ENCODE measurements around the gene PRAMEF15. TPM values are rescaled to one million over a fixed set of nuclear protein-coding genes. Genes with fewer than 3 reads are reported as not detected.
"Not testable (repeated sequence)": the region's sequence is repeated elsewhere in the genome, so short reads cannot be mapped to it uniquely, and the experiment has no call there.

PRAMEF15 gene
- 0.10 TPM for total RNA-seq

- H3K9me3 ChIP-seq (ENCODE audit: low read depth, low read length); H3K4me1 ChIP-seq (ENCODE audit: insufficient read depth, low read length); H3K27me3 ChIP-seq (ENCODE audit: insufficient read depth, low read length); H3K4me3 ChIP-seq (ENCODE audit: low read length): not testable (repeated sequence)
Measured at GRCh38 chr1:13315281-13315680, at the start of gene PRAMEF15. PRAMEF15 (plus strand) TSS chr1:13315581; CDS start chr1:13318408, 2,827 bp downstream.

- H3K9me3 ChIP-seq (ENCODE audit: low read depth, low read length); H3K4me1 ChIP-seq (ENCODE audit: insufficient read depth, low read length); H3K27me3 ChIP-seq (ENCODE audit: insufficient read depth, low read length); H3K4me3 ChIP-seq (ENCODE audit: low read length): not testable (repeated sequence)
Measured at GRCh38 chr1:13277016-13277415, 38.4 kb upstream of the PRAMEF15 start.

- not testable (repeated sequence) for H3K4me3 ChIP-seq (ENCODE audit: low read length); H3K27me3 ChIP-seq (ENCODE audit: insufficient read depth, low read length); H3K9me3 ChIP-seq (ENCODE audit: low read depth, low read length); H3K4me1 ChIP-seq (ENCODE audit: insufficient read depth, low read length)
Measured at GRCh38 chr1:13279617-13280016, 35.8 kb upstream of the PRAMEF15 start.

- H3K27me3 ChIP-seq (ENCODE audit: insufficient read depth, low read length); H3K4me3 ChIP-seq (ENCODE audit: low read length); H3K4me1 ChIP-seq (ENCODE audit: insufficient read depth, low read length); H3K9me3 ChIP-seq (ENCODE audit: low read depth, low read length): not testable (repeated sequence)
Measured at GRCh38 chr1:13285037-13285436, 30.3 kb upstream of the PRAMEF15 start, which contains the start of gene PRAMEF8. PRAMEF8 (minus strand) TSS chr1:13285137; CDS start chr1:13284091, 1,046 bp downstream.

GRCh38 chr1:13289030-13289429, 26.4 kb upstream of the PRAMEF15 start:
- H3K27me3 ChIP-seq (ENCODE audit: insufficient read depth, low read length); H3K4me3 ChIP-seq (ENCODE audit: low read length); H3K9me3 ChIP-seq (ENCODE audit: low read depth, low read length); H3K4me1 ChIP-seq (ENCODE audit: insufficient read depth, low read length): not testable (repeated sequence)

DNA sequence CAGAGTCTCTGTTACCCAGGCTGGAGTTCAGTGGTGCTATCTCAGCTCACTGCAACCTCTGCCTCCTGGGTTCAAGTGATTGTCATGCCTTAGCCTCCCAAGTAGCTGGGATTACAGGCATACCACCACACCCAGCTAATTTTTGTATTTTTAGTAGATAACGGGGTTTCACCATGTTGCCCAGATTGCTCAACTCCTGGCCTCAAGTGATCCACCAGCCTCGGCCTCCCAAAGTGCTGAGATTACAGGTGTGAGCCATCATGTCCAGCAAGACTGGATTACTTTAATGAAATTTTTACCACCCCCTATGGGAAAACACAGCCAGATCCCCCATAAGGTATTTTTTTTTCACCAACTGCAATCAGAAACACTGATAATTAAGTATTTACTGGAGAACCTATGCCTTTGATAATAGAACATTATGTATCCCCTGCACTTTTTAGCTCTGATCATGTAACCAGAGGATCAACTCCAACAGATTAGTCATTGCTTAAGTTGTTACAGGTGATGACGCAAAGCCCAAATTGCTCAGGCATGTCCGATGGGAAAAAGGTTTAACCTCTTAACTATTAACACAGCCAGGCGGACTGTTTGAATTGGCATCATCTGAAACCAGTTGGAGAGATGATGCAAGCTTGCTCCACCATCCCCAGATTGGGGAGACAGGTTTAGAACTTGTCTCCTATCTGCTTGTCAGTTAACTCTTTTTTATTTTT, 18.0 kb upstream of the PRAMEF15 start:
- H3K27me3 ChIP-seq (ENCODE audit: insufficient read depth, low read length); H3K4me3 ChIP-seq (ENCODE audit: low read length); H3K9me3 ChIP-seq (ENCODE audit: low read depth, low read length); H3K4me1 ChIP-seq (ENCODE audit: insufficient read depth, low read length): not testable (repeated sequence)

GRCh38 chr1:13298699-13299098, 16.7 kb upstream of the PRAMEF15 start:
- H3K27me3 ChIP-seq (ENCODE audit: insufficient read depth, low read length); H3K9me3 ChIP-seq (ENCODE audit: low read depth, low read length); H3K4me1 ChIP-seq (ENCODE audit: insufficient read depth, low read length); H3K4me3 ChIP-seq (ENCODE audit: low read length): not testable (repeated sequence)

DNA sequence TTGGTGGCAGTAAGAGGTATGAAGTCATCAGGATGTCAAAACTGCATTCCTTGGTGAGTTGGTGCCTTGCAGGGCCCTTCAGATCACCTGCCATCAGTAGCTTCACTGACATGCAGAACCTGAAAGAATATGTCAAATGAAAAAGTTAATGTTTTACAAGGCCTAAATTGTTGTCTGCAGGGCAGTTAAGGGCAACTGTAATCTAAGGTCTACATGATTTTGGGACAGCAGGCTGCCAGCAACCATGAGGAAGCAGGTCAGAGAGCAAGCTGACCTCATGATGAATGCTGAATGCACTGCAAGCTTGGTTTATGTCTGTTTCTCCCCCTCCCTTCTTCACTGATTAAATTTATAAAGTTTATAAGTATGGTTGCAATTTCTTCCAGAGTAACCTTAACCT, 13.2 kb upstream of the PRAMEF15 start:
- H3K9me3 ChIP-seq (ENCODE audit: low read depth, low read length); H3K4me1 ChIP-seq (ENCODE audit: insufficient read depth, low read length); H3K4me3 ChIP-seq (ENCODE audit: low read length); H3K27me3 ChIP-seq (ENCODE audit: insufficient read depth, low read length): not testable (repeated sequence)

DNA sequence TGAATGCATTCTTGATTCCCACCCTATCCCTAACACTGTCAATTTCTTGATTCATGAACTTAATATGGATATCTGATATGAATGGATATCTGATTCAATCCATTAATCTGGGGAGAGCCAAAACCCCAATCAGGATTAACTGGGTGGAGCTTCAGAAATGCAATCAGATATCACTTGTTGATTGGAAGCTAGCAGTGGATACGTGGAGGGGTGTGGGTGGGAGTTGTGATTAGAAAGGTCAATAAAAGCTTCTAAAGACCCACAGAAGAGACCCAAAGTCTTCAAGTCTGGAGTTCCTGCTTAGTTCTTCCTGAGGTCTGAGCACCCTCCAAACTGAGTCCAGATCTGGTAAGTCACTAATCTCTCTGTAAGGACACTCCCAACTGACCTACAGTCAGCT, 12.1 kb upstream of the PRAMEF15 start, which contains the start of gene PRAMEF33:
Gene PRAMEF33 (plus strand): TSS at position 301 of the 400 bp plus-strand sequence. CDS start 2,416 bp downstream, outside the sequence.
- not testable (repeated sequence) for H3K4me3 ChIP-seq (ENCODE audit: low read length); H3K4me1 ChIP-seq (ENCODE audit: insufficient read depth, low read length); H3K9me3 ChIP-seq (ENCODE audit: low read depth, low read length); H3K27me3 ChIP-seq (ENCODE audit: insufficient read depth, low read length)

GRCh38 chr1:13342496-13342895, 27.1 kb downstream of the PRAMEF15 start:
- not testable (repeated sequence) for H3K4me1 ChIP-seq (ENCODE audit: insufficient read depth, low read length); H3K4me3 ChIP-seq (ENCODE audit: low read length)

DNA sequence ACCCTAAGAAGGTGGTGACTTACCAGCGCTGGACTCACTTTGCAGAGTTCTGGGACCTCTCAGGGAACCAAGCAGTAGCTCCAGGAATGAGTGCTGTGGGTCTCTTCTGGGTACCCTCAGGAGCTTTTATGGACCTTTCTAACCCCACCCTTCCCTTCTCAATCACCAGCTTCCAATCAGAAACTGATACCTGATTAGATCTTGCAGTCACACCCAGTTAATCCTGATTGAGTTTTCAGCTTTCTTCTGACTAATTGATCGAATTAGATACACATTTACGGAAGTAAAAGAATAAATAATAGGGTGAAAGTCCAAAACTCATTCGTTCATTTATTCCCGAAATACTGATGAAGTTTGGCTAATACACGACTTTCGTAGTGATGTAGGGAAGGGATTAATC, 31.7 kb downstream of the PRAMEF15 start, which contains the start of gene PRAMEF14:
Gene PRAMEF14 (minus strand): TSS at position 101 of the 400 bp plus-strand sequence. CDS start 1,820 bp downstream, outside the sequence.
- H3K4me1 ChIP-seq (ENCODE audit: insufficient read depth, low read length): not testable (repeated sequence)

More at GRCh38 chr1:13342496-13342895, 27.1 kb downstream of the PRAMEF15 start:
- H3K27me3 ChIP-seq (ENCODE audit: insufficient read depth, low read length); H3K9me3 ChIP-seq (ENCODE audit: low read depth, low read length): not testable (repeated sequence)

GRCh38 chr1:13353476-13353875, 38.1 kb downstream of the PRAMEF15 start:
- H3K4me1 ChIP-seq (ENCODE audit: insufficient read depth, low read length); H3K27me3 ChIP-seq (ENCODE audit: insufficient read depth, low read length); H3K9me3 ChIP-seq (ENCODE audit: low read depth, low read length); H3K4me3 ChIP-seq (ENCODE audit: low read length): not testable (repeated sequence)

More for the DNA sequence above, 31.7 kb downstream of the PRAMEF15 start, which contains the start of gene PRAMEF14:
- H3K4me3 ChIP-seq (ENCODE audit: low read length); H3K27me3 ChIP-seq (ENCODE audit: insufficient read depth, low read length); H3K9me3 ChIP-seq (ENCODE audit: low read depth, low read length): not testable (repeated sequence)

GRCh38 chr1:13354475-13354874, 39.1 kb downstream of the PRAMEF15 start:
- H3K9me3 ChIP-seq (ENCODE audit: low read depth, low read length); H3K4me1 ChIP-seq (ENCODE audit: insufficient read depth, low read length); H3K4me3 ChIP-seq (ENCODE audit: low read length): not testable (repeated sequence)

DNA sequence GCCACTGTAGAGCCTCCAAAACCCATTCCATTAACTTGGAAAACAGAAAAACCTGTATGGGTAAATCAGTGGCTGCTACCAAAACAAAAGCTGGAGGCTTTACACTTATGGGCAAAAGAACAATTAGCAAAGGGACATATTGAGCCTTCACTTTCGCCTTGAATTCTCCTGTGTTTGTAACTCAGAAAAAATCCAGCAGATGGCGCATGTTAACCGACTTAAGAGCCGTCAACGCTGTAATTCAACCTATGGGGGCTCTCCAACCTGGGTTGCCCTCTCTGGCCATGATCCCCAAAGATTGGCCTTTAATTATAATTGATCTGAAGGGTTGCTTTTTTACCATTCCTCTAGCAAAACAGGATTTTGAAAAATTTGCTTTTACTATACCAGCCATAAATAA, 41.4 kb downstream of the PRAMEF15 start:
- not testable (repeated sequence) for H3K27me3 ChIP-seq (ENCODE audit: insufficient read depth, low read length); H3K9me3 ChIP-seq (ENCODE audit: low read depth, low read length); H3K4me1 ChIP-seq (ENCODE audit: insufficient read depth, low read length); H3K4me3 ChIP-seq (ENCODE audit: low read length)

More at GRCh38 chr1:13354475-13354874, 39.1 kb downstream of the PRAMEF15 start:
- H3K27me3 ChIP-seq (ENCODE audit: insufficient read depth, low read length): not testable (repeated sequence)

- H3K9me3 ChIP-seq (ENCODE audit: low read depth, low read length); H3K4me3 ChIP-seq (ENCODE audit: low read length); H3K4me1 ChIP-seq (ENCODE audit: insufficient read depth, low read length); H3K27me3 ChIP-seq (ENCODE audit: insufficient read depth, low read length): not testable (repeated sequence)
Measured at GRCh38 chr1:13362364-13362763, 47.0 kb downstream of the PRAMEF15 start.

DNA sequence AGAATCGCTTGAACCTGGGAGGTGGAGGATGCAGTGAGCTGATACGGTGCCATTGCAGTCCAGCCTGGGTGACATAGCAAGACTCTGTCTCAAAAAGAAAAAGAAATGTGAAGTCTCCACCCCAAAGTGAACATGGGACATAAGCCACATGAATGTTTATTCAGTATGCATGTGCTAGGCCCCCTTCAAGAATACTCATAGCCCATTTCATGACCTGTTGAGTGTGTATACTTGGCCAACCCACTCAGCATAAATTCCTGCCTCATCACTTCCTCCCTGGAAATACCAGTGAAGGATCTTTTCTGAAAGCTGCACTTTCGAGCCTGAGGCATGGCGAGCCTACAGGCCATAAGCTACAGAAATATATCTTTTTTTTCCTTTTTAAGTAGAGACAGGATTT, 49.5 kb downstream of the PRAMEF15 start:
- not testable (repeated sequence) for H3K4me1 ChIP-seq (ENCODE audit: insufficient read depth, low read length); H3K4me3 ChIP-seq (ENCODE audit: low read length); H3K9me3 ChIP-seq (ENCODE audit: low read depth, low read length); H3K27me3 ChIP-seq (ENCODE audit: insufficient read depth, low read length)

All from mononuclear cell (primary cell).